Stimulated activated naive CD8-positive, alpha-beta T cell treated with anti-CD3 and anti-CD28 coated beads, Interleukin-15, Interleukin-2, amounts not matched to agents 100 U/mL and 50 U/mL, for 24 hours (primary cell): ENCODE measurements around the gene ZNF425.
"Not testable (repeated sequence)": the region's sequence is repeated elsewhere in the genome, so short reads cannot be mapped to it uniquely, and the experiment has no call there.

ENCODE experiments used
- ATAC-seq: fragments of 150-1000 bp; cut with Tn5 transposase; one replicate; pipeline ENCODE4 v1.10.0; 2021
- DNase-seq: peaks from one replicate; pipeline ENCODE4 v3.0.0; 2021

ZNF425 gene

GRCh38 chr7:149133028-149133710 is 7.0 kb upstream of the ZNF425 start:
- DNase-seq (no peak), ATAC-seq (no peak)

- ATAC-seq, result no peak
- no peak for DNase-seq
These were observed 4.6 kb upstream of the ZNF425 start for GRCh38 chr7:149130572-149131198.

- peak; percentile 78 for DNase-seq
These were observed 640 bp upstream of the ZNF425 start for GRCh38 chr7:149126662-149127266.

GRCh38 chr7:149125189-149125862 is 798 bp downstream of the ZNF425 start:
- ATAC-seq, result no peak

More at GRCh38 chr7:149126662-149127266, 640 bp upstream of the ZNF425 start:
- ATAC-seq, result peak; percentile 42

GRCh38 chr7:149109969-149110368 is 16.2 kb downstream of the ZNF425 start:
- DNase-seq (no peak), ATAC-seq (no peak)

More at GRCh38 chr7:149125189-149125862, 798 bp downstream of the ZNF425 start:
- no peak for DNase-seq

GRCh38 chr7:149104749-149105148 is 21.4 kb downstream of the ZNF425 start:
- ATAC-seq (no peak), DNase-seq (no peak)

GRCh38 chr7:149104214-149104613 is 21.9 kb downstream of the ZNF425 start:
- DNase-seq (no peak), ATAC-seq (no peak)

- DNase-seq, result no peak
- ATAC-seq, result no peak
These were observed 22.7 kb downstream of the ZNF425 start for GRCh38 chr7:149103424-149103823.

GRCh38 chr7:149102666-149103065 is 23.5 kb downstream of the ZNF425 start:
- no peak for ATAC-seq
- DNase-seq, result no peak

GRCh38 chr7:149100821-149101220 is 25.3 kb downstream of the ZNF425 start:
- ATAC-seq, result no peak
- no peak for DNase-seq

GRCh38 chr7:149099058-149099457 is 27.1 kb downstream of the ZNF425 start:
- ATAC-seq (no peak), DNase-seq (no peak)

GRCh38 chr7:149097088-149097487 is 29.0 kb downstream of the ZNF425 start:
- DNase-seq, result no peak
- ATAC-seq, result no peak

GRCh38 chr7:149093228-149093627 is 32.9 kb downstream of the ZNF425 start:
- DNase-seq (no peak), ATAC-seq (no peak)

- ATAC-seq, DNase-seq: not testable (repeated sequence)
These were observed 33.9 kb downstream of the ZNF425 start for GRCh38 chr7:149092244-149092643.

GRCh38 chr7:149090397-149091195 is 35.5 kb downstream of the ZNF425 start, which contains the start of gene ZNF786:
Gene ZNF786 (minus strand): TSS chr7:149090718. CDS start chr7:149090640, 78 bp downstream.
- peak; percentile 98 for DNase-seq
- ATAC-seq, result peak; percentile 93

GRCh38 chr7:149087376-149087775 is 38.7 kb downstream of the ZNF425 start:
- DNase-seq, result no peak
- no peak for ATAC-seq

- ATAC-seq (no peak), DNase-seq (no peak)
These were observed 40.3 kb downstream of the ZNF425 start for GRCh38 chr7:149085866-149086265.

GRCh38 chr7:149084407-149084806 is 41.7 kb downstream of the ZNF425 start:
- ATAC-seq (no peak), DNase-seq (no peak)

GRCh38 chr7:149081914-149082313 is 44.2 kb downstream of the ZNF425 start:
- ATAC-seq, result no peak
- no peak for DNase-seq

- DNase-seq, result no peak
- no peak for ATAC-seq
These were observed 48.5 kb downstream of the ZNF425 start for GRCh38 chr7:149077594-149077993.

- DNase-seq (no peak), ATAC-seq (no peak)
These were observed 50.8 kb downstream of the ZNF425 start for GRCh38 chr7:149075286-149075685.
